Sigmoid colon (tissue), 4 donors: ENCODE results near the gene MGST2.

ENCODE experiments used
- CTCF ChIP-seq, 4 experiments: fragments of 450-650 bp in 3 of 4; fragments of 200-600 bp in 1 of 4; IDR thresholded peaks; one replicate each; pipeline ENCODE4 v1.5.1; 2016 to 2019; ENCODE audit warnings: antibody characterized with exemption in 4 of 4, mild to moderate bottlenecking in 3 of 4, moderate library complexity in 2 of 4
- EP300 ChIP-seq, 4 donors: sonication (generic); formaldehyde crosslinking; IDR thresholded peaks; one replicate each; pipeline ENCODE4 v1.6.1; 2017; ENCODE audit warnings: antibody characterized with exemption in 4 of 4
- POLR2A ChIP-seq, 2 donors: fragments of 450-650 bp; IDR thresholded peaks; one replicate each; pipeline ENCODE4 v1.6.1; 2016; ENCODE audit warnings: antibody characterized with exemption in 2 of 2, mild to moderate bottlenecking in 2 of 2, moderate library complexity in 2 of 2
- POLR2AphosphoS5 ChIP-seq, 4 donors: sonication (generic); formaldehyde crosslinking; IDR thresholded peaks; one replicate each; pipeline ENCODE4 v1.6.1; 2017; ENCODE audit warnings: antibody characterized with exemption in 4 of 4

DNA sequence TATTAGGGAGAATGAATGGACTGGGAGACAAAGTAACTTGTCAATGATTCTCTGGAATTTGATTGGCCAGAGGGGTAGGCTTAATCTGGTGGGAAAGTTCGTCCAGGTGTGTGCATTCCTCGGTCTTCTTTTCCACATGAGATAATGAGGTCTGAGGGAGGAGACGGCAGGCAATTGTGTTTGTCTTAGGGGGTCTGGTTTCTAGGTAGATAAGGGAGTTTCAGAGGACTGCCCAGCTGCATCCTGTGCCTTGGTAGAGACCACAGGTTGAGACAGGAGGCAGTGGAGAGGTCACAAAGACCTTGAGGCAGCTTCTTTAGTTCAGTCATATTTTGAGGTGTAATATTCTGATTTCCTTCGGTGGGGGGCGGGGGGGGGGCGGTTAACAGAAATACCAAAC, 4.3 kb downstream of the MGST2 start:
- TF ChIP-seq POLR2A (IDR thresholded peaks at IDR 0.05) (no peak), CTCF (IDR thresholded peaks at IDR 0.05) (no peak), EP300 (IDR thresholded peaks at IDR 0.05) (no peak), POLR2AphosphoS5 (IDR thresholded peaks at IDR 0.05) (no peak)
